HG02981 (cell line): ENCODE results near the gene MRPL52.
A peak's percentile ranks its signal among the peaks of the same experiment; 100 is the strongest.

Source experiments
- ATAC-seq: cut with Tn5 transposase; IDR thresholded peaks from one replicate; pipeline ENCODE4 v1.9.1; 2021; ENCODE audit warnings: mild to moderate bottlenecking, moderate library complexity; ENCODE audit not compliant: unreplicated experiment

Gene MRPL52

DNA sequence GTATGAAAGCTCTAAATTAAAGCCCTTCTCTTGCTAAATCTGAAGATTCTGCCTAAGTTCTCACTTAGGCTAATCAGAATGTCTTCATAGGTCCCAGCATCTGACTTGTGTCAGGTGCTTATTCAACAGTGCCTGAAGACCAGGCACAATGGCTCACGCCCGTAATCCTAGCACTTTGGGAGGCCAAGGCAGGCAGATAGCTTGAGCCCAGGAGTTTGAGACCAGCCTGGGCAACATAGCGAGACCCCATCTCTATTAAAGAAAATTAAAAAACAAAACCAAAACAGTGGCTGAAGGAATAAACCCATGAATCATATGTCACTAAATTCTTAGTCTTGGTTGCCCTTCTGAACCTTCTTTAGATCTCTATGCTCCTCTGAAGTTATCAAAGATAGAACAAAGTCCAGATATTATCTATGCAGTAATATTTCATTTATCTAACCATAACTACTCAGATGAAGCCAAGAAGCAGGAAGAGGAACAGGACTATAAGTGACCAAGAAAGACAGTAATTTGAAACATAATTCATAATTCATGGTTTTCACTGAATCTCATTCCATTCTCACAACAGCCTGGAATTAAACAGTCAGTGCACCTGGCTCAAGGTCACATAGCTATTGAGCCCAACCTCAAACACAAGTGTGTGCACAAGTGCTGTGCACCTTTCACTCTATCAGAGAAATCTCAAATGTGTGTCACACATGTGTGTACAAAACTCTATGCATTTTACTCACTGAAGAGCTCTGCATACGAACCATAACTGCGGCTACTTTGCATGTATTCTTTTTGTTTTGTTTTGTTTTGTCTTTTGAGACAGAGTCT, 21.1 kb upstream of the MRPL52 start:
- ATAC-seq = no peak

DNA sequence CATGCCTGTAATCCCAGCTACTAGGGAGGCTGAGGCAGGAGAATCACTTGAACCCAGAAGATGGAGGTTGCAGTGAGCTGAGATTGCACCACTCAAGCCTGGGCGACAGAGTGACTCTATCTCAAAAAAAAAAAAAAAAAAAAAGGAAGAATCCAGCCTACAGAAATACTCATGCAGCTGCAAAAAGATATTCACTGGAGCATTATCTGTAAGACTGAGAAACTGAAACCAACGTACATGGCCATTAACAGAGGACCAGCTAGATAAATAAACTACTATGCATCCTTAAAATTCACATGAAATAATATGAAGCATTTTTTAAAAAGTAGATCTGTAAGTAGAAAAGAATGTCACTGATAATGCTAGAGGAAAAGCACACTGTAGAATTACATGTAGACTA, 18.0 kb upstream of the MRPL52 start:
- ATAC-seq = no peak

GRCh38 chr14:22812744-22813143, 16.9 kb upstream of the MRPL52 start:
- ATAC-seq = no peak

- no peak for ATAC-seq
Measured at GRCh38 chr14:22813145-22813544, 16.5 kb upstream of the MRPL52 start.

DNA sequence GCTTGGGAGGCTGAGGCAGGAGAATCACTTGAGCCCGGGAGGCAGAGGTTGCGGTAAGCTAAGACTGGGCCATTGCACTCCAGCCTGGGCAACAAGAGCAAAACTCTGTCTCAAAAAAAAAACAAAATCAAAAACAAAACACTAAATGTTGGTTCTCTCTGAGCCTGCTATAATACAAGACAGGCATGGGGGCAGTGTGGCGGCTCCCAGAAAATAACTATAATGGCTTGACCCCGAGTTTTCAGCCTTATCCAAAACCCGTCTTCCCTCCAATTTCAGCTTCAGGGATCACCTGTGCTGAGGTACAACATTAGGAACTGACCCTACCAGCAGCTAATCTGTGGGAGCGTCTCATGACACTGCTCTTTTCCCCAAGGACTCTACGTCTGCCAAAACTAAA, 15.3 kb upstream of the MRPL52 start:
- ATAC-seq = no peak

DNA sequence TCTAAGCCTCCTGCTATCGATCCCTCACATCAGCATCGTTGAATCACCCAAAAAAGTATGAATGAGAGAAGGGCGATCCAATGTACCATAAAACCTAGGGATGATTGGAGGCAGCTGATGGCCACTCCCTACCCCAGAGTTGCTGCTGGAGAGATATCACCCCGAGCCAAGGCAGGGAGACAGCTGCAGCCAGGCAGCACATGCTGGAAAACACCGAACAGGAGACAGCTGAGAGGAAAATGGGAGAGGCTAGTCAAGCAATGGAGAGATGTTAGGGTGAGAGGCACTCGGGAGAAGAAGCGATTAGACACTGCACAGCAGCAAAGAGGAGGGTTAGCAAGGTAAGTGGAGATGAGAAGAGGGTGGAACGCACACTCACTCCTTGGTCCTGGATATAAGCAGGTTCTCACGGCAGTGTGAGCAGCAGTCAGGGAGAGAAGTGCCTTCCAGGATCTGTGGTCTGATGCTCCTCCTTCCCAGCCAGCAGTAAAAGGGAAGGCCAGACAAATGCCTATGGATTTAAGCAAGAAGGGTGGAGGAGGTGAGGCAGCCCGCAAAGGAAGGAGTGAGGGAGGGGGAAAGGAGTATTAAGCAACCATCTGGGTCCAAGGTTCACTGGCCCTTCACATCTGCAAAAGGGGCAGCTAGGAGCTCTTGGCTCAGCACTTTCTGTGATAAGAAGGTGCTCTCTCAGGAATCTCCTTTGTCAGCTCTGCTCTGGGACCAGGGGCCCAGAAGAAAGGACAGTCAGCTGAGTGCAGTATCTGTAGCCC, 14.6 kb upstream of the MRPL52 start, which contains the start of gene SLC7A7:
SLC7A7 (minus strand) TSS at position 495 of the 773 bp plus-strand sequence. CDS start 2,037 bp downstream, outside the sequence.
- no peak for ATAC-seq

DNA sequence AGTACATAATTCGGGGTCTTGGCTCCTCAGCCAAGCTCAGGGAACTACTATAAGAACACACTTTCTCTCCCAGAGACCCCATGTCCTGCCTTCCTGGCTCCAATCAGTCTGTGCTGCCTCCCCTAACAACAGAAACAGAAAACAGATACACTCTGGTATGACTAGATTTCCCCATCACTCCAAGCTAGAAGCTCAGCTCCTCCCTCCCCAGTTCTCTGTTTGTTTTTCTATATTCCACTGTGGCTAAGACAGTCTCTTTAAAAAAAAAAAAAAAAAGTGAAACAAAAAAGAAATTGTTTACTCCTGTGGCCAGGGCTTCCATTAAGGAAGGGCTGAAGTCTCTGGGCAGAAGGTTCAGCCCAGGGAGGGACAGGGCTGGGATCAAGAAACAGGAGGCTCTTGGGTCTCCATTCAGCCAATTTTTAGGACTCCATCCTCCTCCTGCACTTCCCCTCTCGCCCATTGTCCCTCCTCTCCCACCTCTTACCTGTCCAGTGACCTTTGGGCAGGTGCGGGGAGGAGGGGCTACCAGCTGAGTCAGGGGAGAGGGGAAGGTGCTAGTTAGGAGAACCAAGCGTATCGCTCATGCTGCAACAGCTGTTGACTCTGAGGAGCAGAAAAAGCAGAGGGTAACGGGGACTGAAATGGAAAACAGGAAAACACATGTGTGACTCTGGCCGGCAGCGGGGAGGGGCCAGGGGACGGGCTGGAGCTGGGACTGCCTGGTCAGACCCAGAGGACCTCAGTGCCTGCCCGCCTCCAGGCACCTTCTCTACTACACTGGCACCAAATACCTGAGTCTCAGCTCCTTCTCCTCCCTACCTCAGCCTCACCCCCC, 10.3 kb upstream of the MRPL52 start:
- ATAC-seq = peak; percentile 45

- ATAC-seq = no peak
Measured at GRCh38 chr14:22820731-22821130, 9.0 kb upstream of the MRPL52 start.

GRCh38 chr14:22821193-22822015, 8.3 kb upstream of the MRPL52 start:
- no peak for ATAC-seq

DNA sequence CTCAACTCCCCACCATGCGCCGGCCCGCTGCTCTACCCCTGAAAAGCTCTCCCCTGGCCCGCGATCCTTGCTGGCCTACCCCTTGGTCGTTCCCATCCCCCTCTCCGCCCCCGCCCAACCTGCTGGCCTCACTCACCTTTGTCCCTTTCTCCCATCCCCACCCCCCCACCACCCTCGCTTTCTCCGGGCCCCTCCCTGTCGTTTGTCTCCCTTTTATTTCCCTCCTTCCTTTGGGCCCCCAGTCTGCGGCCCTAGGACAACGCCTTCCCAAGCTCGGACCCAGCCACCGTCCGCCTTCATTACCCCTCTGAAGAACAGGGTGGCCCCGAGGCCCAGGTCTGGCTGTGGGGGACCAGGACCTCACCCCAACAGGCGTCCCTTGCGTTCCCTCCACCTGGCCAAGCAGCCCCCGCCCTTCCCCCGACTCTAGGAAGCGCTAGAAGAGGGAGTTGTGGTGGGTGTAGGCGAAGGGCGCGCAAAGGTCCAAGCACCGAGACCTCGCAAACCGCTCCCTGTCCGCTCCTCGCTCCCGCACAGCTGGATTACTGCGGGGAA, 7.6 kb upstream of the MRPL52 start:
- ATAC-seq = no peak

GRCh38 chr14:22822571-22823098, 7.1 kb upstream of the MRPL52 start:
- ATAC-seq = no peak

GRCh38 chr14:22824711-22825359, 4.9 kb upstream of the MRPL52 start:
- no peak for ATAC-seq

- peak; percentile 3 for ATAC-seq
Measured at GRCh38 chr14:22829076-22829660, 519 bp upstream of the MRPL52 start.

- ATAC-seq = no peak
Measured at GRCh38 chr14:22830443-22831010, 840 bp downstream of the MRPL52 start.

- ATAC-seq = no peak
Measured at GRCh38 chr14:22835505-22835904, 5.8 kb downstream of the MRPL52 start.

- no peak for ATAC-seq
Measured at GRCh38 chr14:22836301-22837113, 6.8 kb downstream of the MRPL52 start, which contains the start of gene MMP14. Gene MMP14, plus strand, starts transcription at chr14:22836585. Its CDS starts 233 bp downstream, at chr14:22836818.

- no peak for ATAC-seq
Measured at GRCh38 chr14:22837114-22837749, 7.5 kb downstream of the MRPL52 start.
